ENCODE data around the gene CCKAR.

CCKAR gene

DNA sequence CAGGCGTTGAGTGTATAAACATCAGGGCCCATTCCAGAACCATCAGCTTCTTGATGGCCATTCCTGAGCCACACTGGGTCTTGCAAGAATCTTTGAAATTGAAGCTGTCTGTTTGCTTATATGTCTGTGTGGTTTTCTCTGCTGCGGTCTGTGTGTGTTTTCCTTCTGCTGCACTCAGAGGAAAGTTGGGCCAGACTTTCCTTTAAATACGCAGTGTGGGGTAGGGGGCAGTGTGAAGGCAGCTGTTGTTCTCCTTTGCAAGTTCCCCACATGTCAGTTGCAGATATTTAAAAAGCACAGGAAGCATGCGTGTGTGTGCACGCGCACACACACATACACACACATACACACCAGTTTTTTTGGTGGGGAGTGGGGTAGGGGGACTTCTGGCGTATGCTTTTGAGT lies 32.1 kb downstream of the CCKAR start:
- no peak for DNase-seq (ENCODE audit: low spot score)

DNA sequence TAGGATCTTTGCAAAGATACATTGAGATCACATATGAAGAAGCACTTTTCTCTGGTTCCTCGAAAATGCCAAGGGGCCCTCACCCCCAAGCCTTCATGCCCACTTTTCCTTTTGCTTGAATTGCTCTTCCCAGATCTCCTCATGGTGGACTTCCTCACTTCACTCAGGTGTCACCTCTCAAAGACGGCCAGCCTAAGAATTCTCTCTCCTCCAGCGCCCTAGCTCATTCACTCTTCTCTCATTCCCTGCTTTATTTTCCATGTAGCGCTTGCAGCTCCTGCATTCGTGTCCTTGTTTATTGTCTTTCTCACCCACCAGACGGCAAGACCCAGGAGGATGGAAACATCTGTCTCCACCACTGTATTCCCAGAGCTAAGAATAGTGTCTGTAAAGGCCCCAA lies 32.9 kb downstream of the CCKAR start:
- no peak for DNase-seq (ENCODE audit: low spot score)

DNA sequence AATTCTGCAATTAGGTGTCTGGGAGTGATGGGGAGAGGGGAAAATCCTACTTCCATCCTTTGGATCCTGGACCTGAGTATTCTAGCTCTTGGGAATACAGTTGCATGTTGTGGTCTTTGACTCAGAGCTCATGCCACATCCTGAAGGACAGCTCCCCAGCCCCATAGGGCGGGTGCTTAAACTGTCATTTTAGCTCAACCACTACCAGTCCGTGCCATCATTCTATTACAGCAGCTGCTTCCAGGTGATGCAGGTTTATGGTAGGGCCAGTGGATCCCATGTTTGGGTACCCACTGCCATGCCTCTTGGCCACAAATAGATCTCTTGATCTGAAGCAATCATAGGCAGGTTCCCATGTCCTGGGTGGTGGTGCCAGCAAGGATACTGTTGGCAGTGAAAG lies 34.7 kb downstream of the CCKAR start:
- DNase-seq (ENCODE audit: low spot score): no peak

DNA sequence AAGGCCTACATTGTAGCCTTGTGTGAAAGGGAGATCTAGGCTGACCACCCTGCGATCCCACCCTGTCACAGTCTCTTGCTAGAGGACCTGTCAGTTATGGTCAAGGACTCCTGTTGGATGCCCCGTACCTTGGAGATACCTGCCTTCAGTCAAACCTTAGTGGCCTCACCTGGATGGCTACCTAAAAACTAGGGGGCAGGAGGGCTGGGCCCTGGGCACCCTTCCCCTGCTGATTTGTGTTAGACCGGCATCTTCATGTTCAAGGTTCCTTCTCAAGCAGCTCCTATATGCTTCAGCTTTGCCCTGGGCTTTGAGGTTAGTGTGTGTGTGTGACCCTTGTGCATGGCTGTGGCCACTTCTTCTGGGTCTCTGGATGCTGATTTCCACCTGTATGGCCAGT lies 35.3 kb downstream of the CCKAR start:
- DNase-seq (ENCODE audit: low spot score): no peak

DNA sequence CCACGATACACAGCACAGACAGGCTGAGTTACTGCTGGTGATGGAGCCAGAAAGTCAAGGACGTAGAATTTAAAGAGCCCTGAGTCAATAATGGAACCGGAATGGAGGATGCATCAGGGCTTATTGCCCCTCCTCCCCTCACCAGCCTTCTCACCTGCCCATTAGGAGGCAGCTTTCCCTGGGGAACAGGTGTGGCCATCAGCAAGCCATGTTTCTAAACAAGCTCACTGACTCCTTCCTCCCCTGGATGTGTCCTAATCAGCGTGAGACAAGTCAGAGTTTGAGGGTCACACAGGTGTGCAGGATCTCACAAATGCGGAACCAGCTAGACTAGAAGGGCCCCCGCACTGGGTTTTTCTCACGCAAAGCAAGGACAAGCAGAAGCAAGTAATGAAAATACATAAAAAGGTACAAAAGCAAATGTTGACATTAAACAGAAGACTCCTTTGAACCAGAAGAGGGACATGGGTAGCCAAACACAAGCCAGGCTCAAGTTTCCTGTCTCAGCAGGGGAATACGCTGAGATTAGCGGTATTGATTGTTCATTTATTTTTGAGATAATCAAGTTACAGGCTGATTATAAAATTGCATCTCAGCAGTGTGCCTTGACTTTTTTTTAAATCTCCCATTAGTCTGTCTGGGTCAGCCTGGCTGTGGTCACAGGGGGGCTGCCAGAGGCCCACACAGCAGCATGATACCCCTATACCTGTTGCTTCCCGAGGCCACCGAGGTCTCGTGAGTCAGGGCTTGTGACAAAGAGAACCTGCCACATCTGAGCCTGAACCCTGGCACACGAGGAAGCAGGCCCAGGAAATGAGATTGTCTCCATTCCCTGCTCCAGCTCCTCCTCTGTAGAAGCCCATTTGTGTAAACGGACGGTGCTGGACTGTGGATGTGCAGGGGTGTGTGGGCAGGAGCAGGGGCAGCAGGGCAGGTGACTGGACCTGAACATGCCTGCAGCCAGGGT lies 37.4 kb downstream of the CCKAR start:
- DNase-seq (ENCODE audit: low spot score): no peak

DNA sequence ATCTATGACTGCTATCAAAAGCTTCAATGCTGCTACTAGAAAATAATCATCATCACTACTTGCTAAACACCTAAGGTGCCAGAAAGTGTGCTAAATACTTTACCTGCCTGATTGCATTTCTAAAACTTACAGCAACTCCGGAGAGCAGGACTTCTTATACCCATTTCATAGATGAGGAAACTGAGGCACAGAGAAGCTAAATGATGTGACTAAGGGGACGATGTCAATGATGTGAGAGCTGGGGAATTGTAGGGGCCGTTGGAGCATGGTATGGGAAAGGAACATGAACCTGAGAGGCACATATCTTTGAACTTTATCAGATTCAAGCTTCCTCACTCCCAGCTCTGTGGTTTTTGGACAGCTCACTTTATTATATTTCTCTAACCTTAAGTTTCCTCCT lies 38.7 kb downstream of the CCKAR start:
- DNase-seq (ENCODE audit: low spot score): no peak

DNA sequence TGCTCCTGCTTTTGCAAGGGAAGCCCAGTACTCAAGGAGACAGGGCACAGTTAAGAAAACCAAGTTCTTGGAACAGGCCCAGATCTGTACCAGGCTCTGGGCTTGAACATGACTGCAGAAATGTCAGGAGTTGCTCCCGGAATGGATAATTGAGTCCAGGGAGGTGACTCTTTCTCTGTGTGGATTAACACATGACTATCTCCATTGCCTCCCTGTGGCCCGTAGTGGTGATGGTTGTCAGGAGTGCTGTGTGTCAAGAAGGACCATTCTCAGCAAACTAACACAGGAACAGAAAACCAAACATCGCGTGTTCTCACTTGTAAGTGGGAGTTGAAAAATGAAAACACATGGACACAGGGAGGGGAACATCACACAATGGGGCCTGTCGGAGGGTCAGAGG lies 39.9 kb downstream of the CCKAR start:
- no peak for DNase-seq (ENCODE audit: low spot score)

DNA sequence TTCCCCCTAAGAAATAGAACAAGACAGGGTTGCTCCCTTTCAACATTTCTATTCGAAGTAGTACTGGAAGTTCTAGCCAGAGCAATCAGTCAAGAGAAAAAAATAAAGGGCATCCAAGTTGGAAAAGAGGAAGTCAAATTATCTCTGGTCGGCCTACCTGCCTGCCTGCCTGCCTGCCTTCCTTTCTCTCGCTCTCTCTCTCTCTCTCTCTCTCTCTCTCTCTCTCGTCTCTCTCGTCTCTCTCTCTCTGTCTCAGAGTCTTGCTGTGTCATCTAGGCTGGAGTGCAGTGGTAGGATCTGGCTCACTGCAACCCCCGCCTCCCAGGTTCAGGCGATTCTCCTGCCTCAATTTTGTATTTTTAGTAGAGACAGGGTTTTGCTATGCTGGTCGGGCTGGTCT lies 42.9 kb downstream of the CCKAR start:
- DNase-seq (ENCODE audit: low spot score): no peak

DNA sequence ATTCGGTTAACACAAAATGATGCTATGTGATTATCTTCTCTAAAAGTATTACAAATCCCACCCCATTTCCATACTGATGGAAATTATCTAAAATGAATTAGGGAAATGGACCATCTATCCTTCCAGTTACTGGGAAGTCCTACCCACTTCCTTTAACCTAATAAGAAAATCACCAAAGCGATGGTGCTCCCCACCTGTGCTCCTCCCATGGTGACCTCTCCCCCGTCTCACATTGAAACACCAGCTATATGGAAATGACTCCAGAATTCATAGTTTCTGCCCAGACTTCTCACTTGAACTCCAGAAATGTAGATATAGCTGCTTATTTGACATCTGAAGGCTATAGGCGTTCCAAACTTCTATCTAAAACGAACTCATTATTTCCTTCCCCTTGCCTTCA lies 48.5 kb downstream of the CCKAR start:
- no peak for DNase-seq (ENCODE audit: low spot score)

DNA sequence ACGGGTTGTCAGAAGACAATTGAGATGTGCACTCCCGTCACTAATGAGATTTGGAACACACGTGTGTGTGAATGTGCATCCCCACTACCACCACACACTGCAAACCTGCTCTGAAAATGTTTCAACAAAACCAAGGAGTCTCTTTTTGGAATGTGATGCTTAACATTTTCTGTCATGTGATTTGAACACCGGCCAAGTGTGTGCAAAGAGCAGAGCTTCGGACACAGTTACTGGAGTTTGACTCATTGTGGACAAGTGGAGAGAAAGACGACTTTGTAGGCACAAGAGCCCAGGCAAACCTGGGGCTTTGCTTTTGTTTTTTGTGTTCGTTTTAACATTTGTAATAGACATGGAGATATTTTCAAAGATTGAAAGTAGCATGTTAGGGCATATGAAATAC lies 49.2 kb downstream of the CCKAR start:
- no peak for DNase-seq (ENCODE audit: low spot score)

DNA sequence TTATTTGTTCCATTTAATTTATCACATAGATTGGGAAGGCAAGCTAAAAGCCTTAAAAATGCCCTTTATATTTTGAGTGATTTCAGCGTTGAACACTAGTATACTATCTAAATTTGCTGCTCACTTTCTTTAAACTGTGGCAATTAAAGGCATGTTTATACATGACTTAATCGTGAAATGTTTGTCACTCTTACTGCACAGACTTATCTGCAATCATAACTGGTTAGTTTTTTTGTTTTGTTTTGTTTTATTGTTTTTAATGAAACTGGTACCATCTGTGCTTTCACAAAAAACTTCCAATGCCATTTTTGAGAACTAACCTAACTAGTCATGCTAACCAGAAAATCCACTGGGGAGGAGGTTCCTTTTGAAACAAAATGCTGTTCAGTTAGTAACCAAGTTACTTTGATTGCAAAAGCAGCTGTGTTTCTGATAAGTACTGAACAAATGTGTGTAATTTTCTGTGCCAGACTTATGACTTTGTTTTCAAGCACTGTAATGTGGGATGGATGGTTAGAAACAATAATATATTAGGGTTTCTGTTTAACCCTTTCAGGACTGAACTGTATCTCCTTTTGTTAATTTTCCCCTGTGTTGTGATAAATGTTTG lies 56.1 kb downstream of the CCKAR start:
- DNase-seq (ENCODE audit: low spot score): no peak

DNA sequence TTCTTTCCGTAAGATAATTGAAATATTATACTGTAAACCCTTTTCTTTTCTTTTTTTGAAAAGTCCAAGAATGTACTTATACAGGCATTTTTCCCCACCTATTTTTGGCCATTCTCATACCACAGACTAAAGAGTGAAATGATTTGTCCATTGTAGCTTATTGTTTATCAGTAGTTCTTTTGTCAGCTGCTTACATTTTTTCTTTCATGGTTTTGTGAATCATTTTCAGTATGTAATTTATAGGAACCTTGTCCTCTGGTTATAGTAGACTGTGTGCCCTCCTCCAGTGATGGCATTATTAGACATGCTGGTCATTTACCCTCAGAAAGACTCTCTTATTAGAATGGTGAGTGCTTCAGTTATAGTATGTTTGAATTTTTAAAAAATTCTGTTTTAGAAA lies 56.7 kb downstream of the CCKAR start:
- DNase-seq (ENCODE audit: low spot score): no peak

DNA sequence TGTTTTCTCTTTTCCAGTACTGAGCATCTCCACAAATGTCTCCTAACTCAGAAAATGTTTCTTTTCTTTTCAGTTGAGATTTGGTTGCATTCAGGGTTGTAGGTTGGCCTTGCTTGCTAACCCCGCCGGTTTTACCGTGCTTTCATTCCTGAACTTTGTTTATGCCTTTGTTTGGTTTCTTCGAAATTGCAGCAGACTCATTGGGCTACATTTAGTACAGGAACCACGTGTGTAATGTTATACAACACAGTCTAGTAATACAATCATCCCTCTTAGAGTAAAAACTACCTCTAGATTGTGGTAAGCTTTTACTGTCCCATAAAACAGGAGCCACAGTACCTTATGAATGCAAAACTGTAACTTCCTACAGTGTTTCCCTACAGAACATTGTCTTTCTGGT lies 57.9 kb downstream of the CCKAR start:
- DNase-seq (ENCODE audit: low spot score): no peak

DNA sequence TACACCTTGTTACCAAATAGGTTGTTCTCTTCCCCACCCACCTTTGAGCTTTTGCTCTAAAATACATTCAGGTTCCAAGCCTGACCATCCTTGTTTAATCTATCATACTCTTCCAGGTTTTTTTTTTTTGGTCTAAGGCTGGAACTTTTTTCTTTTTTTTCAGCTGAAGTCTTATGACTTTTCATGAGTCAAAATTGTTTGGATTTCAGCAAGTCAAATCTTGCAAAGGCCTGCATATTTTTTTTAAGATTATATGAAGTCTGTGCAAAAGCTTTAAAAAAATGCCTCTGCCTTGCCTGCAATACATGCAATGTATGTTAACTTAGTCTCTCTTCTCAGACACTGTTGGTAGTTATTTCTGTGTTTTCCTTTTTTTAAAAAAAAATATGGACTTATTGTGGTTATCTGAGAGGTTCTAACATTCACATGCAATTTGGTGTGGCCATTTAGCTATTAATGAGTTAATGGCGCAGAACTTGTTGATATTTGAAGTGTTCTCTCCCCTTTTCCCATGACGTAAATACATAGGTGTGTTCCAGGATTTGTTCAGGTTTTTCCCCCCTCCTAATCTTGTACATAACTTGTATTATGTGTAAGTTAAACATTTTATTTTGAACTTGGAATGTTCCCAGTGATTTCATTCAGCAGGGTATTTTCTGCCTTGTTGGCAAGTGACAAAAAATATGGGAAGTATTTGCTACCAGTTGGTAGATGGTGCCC lies 58.7 kb downstream of the CCKAR start:
- DNase-seq (ENCODE audit: low spot score): no peak
